WI38 (cell line): ENCODE results near the gene EXOC6.

Source experiments
- H3K4me3 ChIP-seq: 2 replicates; pipeline ENCODE4 v1.5.1; 2011; ENCODE audit warnings: low read depth, mild to moderate bottlenecking, control low read depth, low read length
- TF ChIP-seq, protein P1 (sequence below): IDR thresholded peaks from 2 replicates; pipeline ENCODE4 v1.5.1; 2012; ENCODE audit warnings: low read depth, mild to moderate bottlenecking, control low read depth, low read length

The EXOC6 gene

GRCh38 chr10:93026072-93026471 is 177.8 kb downstream of the EXOC6 start:
- TF ChIP-seq, protein P1, sequence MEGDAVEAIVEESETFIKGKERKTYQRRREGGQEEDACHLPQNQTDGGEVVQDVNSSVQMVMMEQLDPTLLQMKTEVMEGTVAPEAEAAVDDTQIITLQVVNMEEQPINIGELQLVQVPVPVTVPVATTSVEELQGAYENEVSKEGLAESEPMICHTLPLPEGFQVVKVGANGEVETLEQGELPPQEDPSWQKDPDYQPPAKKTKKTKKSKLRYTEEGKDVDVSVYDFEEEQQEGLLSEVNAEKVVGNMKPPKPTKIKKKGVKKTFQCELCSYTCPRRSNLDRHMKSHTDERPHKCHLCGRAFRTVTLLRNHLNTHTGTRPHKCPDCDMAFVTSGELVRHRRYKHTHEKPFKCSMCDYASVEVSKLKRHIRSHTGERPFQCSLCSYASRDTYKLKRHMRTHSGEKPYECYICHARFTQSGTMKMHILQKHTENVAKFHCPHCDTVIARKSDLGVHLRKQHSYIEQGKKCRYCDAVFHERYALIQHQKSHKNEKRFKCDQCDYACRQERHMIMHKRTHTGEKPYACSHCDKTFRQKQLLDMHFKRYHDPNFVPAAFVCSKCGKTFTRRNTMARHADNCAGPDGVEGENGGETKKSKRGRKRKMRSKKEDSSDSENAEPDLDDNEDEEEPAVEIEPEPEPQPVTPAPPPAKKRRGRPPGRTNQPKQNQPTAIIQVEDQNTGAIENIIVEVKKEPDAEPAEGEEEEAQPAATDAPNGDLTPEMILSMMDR = no peak

DNA sequence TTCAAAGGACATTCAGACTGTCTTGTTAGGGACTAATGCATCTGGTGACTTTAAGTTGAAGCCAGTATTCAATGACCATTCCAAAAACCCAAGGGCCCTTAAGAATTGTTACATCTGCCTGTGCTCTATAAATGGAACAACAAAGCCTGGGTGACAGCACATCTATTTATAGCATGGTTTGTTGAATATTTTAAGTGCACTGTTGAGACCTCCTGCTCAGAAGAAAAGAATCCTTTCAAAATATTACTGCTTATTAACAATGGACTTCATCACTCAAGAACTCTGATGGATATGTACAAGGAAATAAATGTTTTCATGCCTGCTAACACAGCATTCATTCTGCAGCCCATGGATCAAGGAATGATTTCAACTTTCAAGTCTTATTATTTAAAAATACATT is 179.2 kb downstream of the EXOC6 start:
- TF ChIP-seq, protein P1 = no peak
- no peak overlapping the region for H3K4me3 ChIP-seq

More at GRCh38 chr10:93026072-93026471, 177.8 kb downstream of the EXOC6 start:
- H3K4me3 ChIP-seq = no peak overlapping the region

DNA sequence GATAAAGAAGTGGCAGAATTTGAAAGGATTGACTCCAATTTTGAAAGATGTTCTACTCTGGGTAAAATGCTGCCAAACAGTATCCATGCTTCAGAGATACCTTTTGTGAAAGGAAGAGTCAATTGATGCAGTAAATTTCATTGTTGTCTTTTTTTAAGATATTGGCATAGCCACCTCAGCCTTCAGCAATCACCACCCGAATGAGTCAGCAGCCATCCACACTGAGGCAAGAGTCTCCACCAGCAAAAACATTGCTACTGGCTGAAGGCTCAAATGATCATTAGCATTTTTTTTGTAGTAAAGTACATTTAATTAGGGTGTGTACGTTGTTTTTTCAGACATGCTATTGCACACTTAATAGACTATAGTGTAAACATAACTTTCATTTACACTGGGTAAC is 180.6 kb downstream of the EXOC6 start:
- H3K4me3 ChIP-seq = no peak overlapping the region
- TF ChIP-seq, protein P1 = no peak

DNA sequence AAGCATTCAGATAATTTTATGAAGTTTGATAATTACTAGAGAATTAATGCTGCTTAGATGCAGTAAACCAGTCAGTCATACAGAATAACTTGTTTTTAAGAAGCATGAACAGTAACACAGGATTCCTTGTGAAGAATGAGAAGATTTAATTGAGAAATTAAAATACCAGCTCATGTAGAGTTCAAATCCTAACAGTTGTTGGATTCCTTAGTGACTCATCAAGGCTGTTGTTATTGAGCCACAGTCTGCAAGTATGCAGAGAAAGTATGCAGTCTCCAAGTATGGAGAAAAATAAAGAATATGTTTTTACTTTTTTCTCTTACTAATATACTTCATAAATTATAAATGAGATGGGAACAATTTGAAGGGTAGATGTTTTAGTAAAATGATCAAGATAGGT is 182.1 kb downstream of the EXOC6 start:
- H3K4me3 ChIP-seq = no peak overlapping the region
- TF ChIP-seq, protein P1 = no peak

DNA sequence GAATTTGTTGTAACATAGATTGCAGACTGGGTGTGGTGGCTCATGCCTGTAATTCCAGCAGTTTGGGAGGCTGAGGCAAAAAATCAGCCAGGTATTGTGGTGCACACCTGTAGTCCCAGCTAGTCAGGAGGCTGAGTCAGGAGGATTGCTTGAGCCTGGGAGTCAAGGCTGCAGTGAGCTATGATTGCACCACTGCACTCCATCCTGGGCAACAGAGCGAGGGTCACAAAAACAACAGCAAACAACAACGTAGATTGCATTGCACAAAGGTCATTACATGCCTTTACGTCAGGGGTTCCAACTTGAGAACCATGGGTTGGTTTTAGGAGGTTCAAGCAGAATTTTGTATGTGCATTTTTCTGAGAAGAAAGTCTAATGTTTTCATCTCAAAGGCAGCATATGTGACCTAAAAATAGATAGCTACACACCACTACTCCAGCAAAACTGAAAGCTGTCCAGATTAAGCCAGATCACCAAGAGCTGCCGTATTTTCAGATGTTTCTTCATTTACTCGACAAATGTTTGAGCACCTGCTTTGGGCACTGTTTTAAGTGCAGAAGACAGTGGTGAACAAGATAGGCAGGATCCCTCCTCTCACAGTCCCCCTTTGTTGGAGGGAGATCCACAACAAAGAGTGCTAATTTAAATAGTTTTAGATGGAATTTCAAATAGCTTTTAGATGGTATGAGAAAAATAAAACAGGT is 183.9 kb downstream of the EXOC6 start:
- TF ChIP-seq, protein P1 = no peak
- H3K4me3 ChIP-seq = no peak overlapping the region

GRCh38 chr10:93032809-93033137 is 184.5 kb downstream of the EXOC6 start:
- H3K4me3 ChIP-seq = no peak overlapping the region
- TF ChIP-seq, protein P1 = no peak

DNA sequence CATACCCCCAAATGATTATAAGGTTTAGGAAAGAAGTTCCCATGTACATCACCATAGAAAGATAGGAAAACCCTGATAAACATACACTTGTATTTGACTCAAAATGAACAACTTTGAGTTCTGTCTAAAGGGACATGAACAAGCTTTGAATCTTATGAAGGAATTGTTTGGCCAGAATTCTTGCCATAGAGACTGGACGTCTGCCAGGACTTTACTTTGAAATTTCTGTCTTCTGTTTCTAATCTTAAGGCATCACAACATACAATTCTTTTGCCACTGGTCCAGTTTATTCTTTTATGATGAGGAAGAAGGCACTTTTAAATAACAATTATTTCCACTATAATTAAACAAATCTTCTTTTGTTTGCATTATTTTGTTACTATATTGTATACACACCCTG is 186.1 kb downstream of the EXOC6 start:
- TF ChIP-seq, protein P1 = no peak
- no peak overlapping the region for H3K4me3 ChIP-seq
